HEK293 (cell line): ENCODE data around the gene CD274.

Experiments used
- CTCF ChIA-PET: fragments of 350-600 bp; formaldehyde crosslinking; extraction: SDS; loops from one replicate; lab custom pipeline; 2021; ENCODE audit warnings: antibody characterized with exemption; lab: Yijun Ruan, JAX
- POLR2A ChIA-PET: fragments of 300-600 bp; formaldehyde crosslinking; extraction: SDS; loops from one replicate; lab custom pipeline; 2020; ENCODE audit warnings: antibody characterized with exemption, inconsistent platforms; lab: Yijun Ruan, JAX
- H3K27ac ChIP-seq: fragments of 200-500 bp; sonication (Bioruptor generic); 2 replicates; pipeline ENCODE4 v1.5.1; 2014; ENCODE audit warnings: low read depth, low read length, control low read depth, inconsistent platforms; ENCODE audit errors: extremely low read depth
- H3K36me3 ChIP-seq, 2 experiments: fragments of 200-500 bp in 1 of 2; sonication (Bioruptor generic) in 1 of 2; 1 replicate in 1 of 2; 2 replicates in 1 of 2; pipeline ENCODE4 v1.5.1; 2014 to 2017; ENCODE audit warnings: inconsistent platforms in 2 of 2, low read length in 2 of 2; ENCODE audit not compliant: control insufficient read depth in 2 of 2, insufficient read depth in 1 of 2
- H3K4me1 ChIP-seq: fragments of 200-500 bp; sonication (Bioruptor generic); 2 replicates; pipeline ENCODE4 v1.5.1; 2014; ENCODE audit warnings: mild to moderate bottlenecking, low read length, inconsistent platforms; ENCODE audit not compliant: control insufficient read depth, insufficient read depth
- H3K4me3 ChIP-seq: 2 replicates; pipeline ENCODE4 v1.5.1; 2011; ENCODE audit warnings: low read depth, mild to moderate bottlenecking, control low read depth, low read length, moderate library complexity
- H3K9me3 ChIP-seq: fragments of 200-500 bp; sonication (Bioruptor generic); 2 replicates; pipeline ENCODE4 v1.5.1; 2014; ENCODE audit warnings: low read depth, low read length, inconsistent platforms; ENCODE audit not compliant: control insufficient read depth, insufficient read depth
- FEZF1 ChIP-seq: fragments of 450-650 bp; formaldehyde crosslinking; IDR thresholded peaks from 2 replicates; pipeline ENCODE4 v1.5.1; 2016; ENCODE audit warnings: missing biosample characterization, missing genetic modification characterization
- PRDM2 ChIP-seq: fragments of 450-650 bp; formaldehyde crosslinking; IDR thresholded peaks from 2 replicates; pipeline ENCODE4 v1.5.1; 2016; ENCODE audit warnings: missing biosample characterization, missing genetic modification characterization, borderline replicate concordance
- SP2 ChIP-seq: fragments of 450-650 bp; formaldehyde crosslinking; IDR thresholded peaks from 2 replicates; pipeline ENCODE4 v1.5.1; 2016; ENCODE audit warnings: missing biosample characterization, missing genetic modification characterization
- SP3 ChIP-seq: fragments of 450-650 bp; formaldehyde crosslinking; IDR thresholded peaks from 2 replicates; pipeline ENCODE4 v1.5.1; 2016; ENCODE audit warnings: missing biosample characterization, missing genetic modification characterization
- ZBTB20 ChIP-seq: fragments of 450-650 bp; formaldehyde crosslinking; IDR thresholded peaks from 2 replicates; pipeline ENCODE4 v1.5.1; 2016; ENCODE audit warnings: missing biosample characterization, missing genetic modification characterization
- ZNF18 ChIP-seq: fragments of 450-650 bp; formaldehyde crosslinking; IDR thresholded peaks from 2 replicates; pipeline ENCODE4 v1.5.1; 2016; ENCODE audit warnings: missing biosample characterization, missing genetic modification characterization
- ZNF214 ChIP-seq: fragments of 450-650 bp; formaldehyde crosslinking; IDR thresholded peaks from 2 replicates; pipeline ENCODE4 v1.5.1; 2017; ENCODE audit warnings: missing biosample characterization, mild to moderate bottlenecking, missing genetic modification characterization, borderline replicate concordance
- ZNF239 ChIP-seq: fragments of 450-650 bp; formaldehyde crosslinking; IDR thresholded peaks from 2 replicates; pipeline ENCODE4 v1.5.1; 2016; ENCODE audit warnings: missing biosample characterization, missing genetic modification characterization
- ZNF335 ChIP-seq: fragments of 450-650 bp; formaldehyde crosslinking; conservative IDR thresholded peaks from 2 replicates; pipeline ENCODE4 v1.5.1; 2016; ENCODE audit warnings: missing biosample characterization, missing genetic modification characterization
- ZNF449 ChIP-seq: fragments of 450-650 bp; formaldehyde crosslinking; IDR thresholded peaks from 2 replicates; pipeline ENCODE4 v1.5.1; 2017; ENCODE audit warnings: missing biosample characterization, mild to moderate bottlenecking, missing genetic modification characterization, moderate library complexity
- ZNF501 ChIP-seq: fragments of 450-650 bp; formaldehyde crosslinking; IDR thresholded peaks from 2 replicates; pipeline ENCODE4 v1.5.1; 2016; ENCODE audit warnings: missing biosample characterization, missing genetic modification characterization
- ZNF518A ChIP-seq: fragments of 450-650 bp; formaldehyde crosslinking; conservative IDR thresholded peaks from 2 replicates; pipeline ENCODE4 v1.5.1; 2016; ENCODE audit warnings: low read depth, missing biosample characterization, missing genetic modification characterization
- ZSCAN16 ChIP-seq: fragments of 450-650 bp; formaldehyde crosslinking; IDR thresholded peaks from 2 replicates; pipeline ENCODE4 v1.5.1; 2016; ENCODE audit warnings: missing biosample characterization, missing genetic modification characterization
- ZSCAN5A ChIP-seq: fragments of 450-650 bp; formaldehyde crosslinking; IDR thresholded peaks from 2 replicates; pipeline ENCODE4 v1.5.1; 2016; ENCODE audit warnings: missing biosample characterization, missing genetic modification characterization

The CD274 gene

GRCh38 chr9:5459289-5459829 is 9.0 kb downstream of the CD274 start:
- Histone ChIP-seq H3K9me3 (no peaks in the 10 kb centered on the region), H3K27ac (no peak overlapping the region), H3K4me3 (no peak overlapping the region), H3K36me3 (no peaks in the 10 kb centered on the region), H3K4me1 (no peaks in the 10 kb centered on the region)
- no peak for TF ChIP-seq SP2 (tag by site-specific recombination)
- TF ChIP-seq ZNF449, result no peak
- no peak for TF ChIP-seq ZNF214 (tag by site-specific recombination)
- no peak for TF ChIP-seq ZNF335 (tag by site-specific recombination)
- no peak for TF ChIP-seq FEZF1 (tag by site-specific recombination)
- TF ChIP-seq ZNF239, result no peak
- no peak for TF ChIP-seq ZBTB20
- no peak for TF ChIP-seq ZNF18 (tag by site-specific recombination)
- TF ChIP-seq ZSCAN16 (tag by site-specific recombination), result no peak
- TF ChIP-seq ZNF518A (tag by site-specific recombination), result no peak
- no peak for TF ChIP-seq ZSCAN5A
- TF ChIP-seq PRDM2 (tag by site-specific recombination), result no peak
- no peak for TF ChIP-seq SP3 (tag by site-specific recombination)
- no peak for TF ChIP-seq ZNF501
- ChIA-PET CTCF (interaction anchor here (0.6 to 1.5 kb wide), 2 partner anchors 9 to 21 kb away, joined by 3 to 7 read pairs; partner anchors contain the start of gene CD274), POLR2A (no interaction called here)
